Measurements from ENCODE around the gene PTPRCAP.
"Not testable (repeated sequence)": the region's sequence is repeated elsewhere in the genome, so short reads cannot be mapped to it uniquely, and the experiment has no call there.

The PTPRCAP gene

DNA sequence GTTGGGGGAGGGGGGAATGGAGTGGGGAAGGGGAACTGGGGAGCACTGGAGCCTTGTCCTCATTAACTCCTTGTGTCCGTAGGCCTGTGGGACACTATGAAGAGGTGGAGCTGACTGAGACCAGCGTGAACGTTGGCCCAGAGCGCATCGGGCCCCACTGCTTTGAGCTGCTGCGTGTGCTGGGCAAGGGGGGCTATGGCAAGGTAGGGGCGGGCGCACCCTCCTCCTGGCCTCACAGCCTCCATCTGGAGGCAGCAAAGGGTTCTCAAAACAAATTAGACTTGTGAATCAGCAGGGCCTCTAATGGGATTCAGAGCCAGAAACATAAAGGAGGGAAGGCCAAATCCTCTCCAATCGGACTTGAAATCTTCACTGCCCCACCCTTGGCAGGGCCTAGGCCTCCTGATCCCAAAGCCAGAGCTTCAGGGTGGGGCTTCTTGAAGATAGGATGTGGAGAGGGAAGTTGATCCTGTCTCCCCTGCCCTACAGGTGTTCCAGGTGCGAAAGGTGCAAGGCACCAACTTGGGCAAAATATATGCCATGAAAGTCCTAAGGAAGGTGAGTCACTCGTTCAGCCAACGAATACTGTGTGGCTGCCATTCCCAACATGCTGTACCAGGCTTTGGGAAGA is 8.3 kb downstream of the PTPRCAP start:
- Histone ChIP-seq H3K9me3 (ENCODE audit: control insufficient read depth, low read length) (no peaks in the 10 kb centered on the region), H3K9ac (ENCODE audit: low read length) (peak overlapping the region; percentile 99), H3K4me1 (ENCODE audit: control insufficient read depth, insufficient read depth, low read length) (peaks cover 10% of the 10 kb centered on the region), H3K36me3 (ENCODE audit: control insufficient read depth, insufficient read depth, low read length, severe bottlenecking) (peaks cover 32% of the 10 kb centered on the region), H3K4me3 (ENCODE audit: low read length) (peak overlapping the region; percentile 100), H3K27me3 (replicated peaks; ENCODE audit: control insufficient read depth, insufficient read depth, low read length) (no peaks in the 10 kb centered on the region)
- no peak for DNase-seq (ENCODE audit: low read depth)

GRCh38 chr11:67428052-67429001 is 9.2 kb downstream of the PTPRCAP start, which contains the start of gene RPS6KB2:
RPS6KB2 (plus strand) TSS chr11:67428494; CDS start chr11:67428546, 52 bp downstream.
- DNase-seq (ENCODE audit: low read depth): peak; percentile 99
- H3K4me1 ChIP-seq (ENCODE audit: control insufficient read depth, insufficient read depth, low read length): peaks cover 10% of the 10 kb centered on the region
- H3K27me3 ChIP-seq (replicated peaks; ENCODE audit: control insufficient read depth, insufficient read depth, low read length): no peaks in the 10 kb centered on the region

DNA sequence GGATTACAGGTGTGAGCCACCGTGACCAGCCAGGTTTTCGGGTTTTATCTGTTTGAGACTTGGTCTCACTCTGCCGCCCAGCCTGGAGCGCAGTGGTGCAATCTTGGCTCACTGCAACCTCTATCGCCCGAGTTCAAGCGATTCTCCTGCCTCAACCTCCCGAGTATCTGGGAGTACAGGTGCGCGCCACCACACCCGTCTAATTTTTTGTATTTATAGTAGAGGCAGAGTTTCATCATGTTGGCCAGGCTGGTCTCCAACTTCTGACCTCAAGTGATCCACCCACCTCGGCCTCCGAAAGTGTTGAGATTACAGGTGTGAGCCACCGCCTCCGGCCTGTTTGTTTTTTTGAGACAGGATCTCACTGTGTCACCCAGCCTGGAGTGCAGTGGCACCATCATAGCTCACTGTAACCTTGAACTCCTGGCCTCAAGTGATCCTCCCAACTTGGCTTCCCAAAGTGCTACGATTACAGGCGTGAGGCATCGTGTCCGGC is 10.1 kb downstream of the PTPRCAP start:
- not testable (repeated sequence) for H3K27me3 ChIP-seq (replicated peaks; ENCODE audit: control insufficient read depth, insufficient read depth, low read length); H3K4me1 ChIP-seq (ENCODE audit: control insufficient read depth, insufficient read depth, low read length); H3K9me3 ChIP-seq (ENCODE audit: control insufficient read depth, low read length); DNase-seq (ENCODE audit: low read depth)
- Histone ChIP-seq H3K4me3 (ENCODE audit: low read length) (peak overlapping the region; percentile 100), H3K36me3 (ENCODE audit: control insufficient read depth, insufficient read depth, low read length, severe bottlenecking) (peaks cover 14% of the 10 kb centered on the region), H3K9ac (ENCODE audit: low read length) (peak overlapping the region; percentile 99)

More at GRCh38 chr11:67428052-67429001, 9.2 kb downstream of the PTPRCAP start, which contains the start of gene RPS6KB2:
- Histone ChIP-seq H3K4me3 (ENCODE audit: low read length) (peak within 1 kb of the TSS; percentile 100), H3K36me3 (ENCODE audit: control insufficient read depth, insufficient read depth, low read length, severe bottlenecking) (peaks cover 23% of the 10 kb centered on the region), H3K9ac (ENCODE audit: low read length) (peak within 1 kb of the TSS; percentile 99), H3K9me3 (ENCODE audit: control insufficient read depth, low read length) (no peaks in the 10 kb centered on the region)

- no peaks in the 10 kb centered on the region for H3K9me3 ChIP-seq (ENCODE audit: control insufficient read depth, low read length)
- no peaks in the 10 kb centered on the region for H3K27me3 ChIP-seq (replicated peaks; ENCODE audit: control insufficient read depth, insufficient read depth, low read length)
- H3K9ac ChIP-seq (ENCODE audit: low read length): no peak overlapping the region
- peaks cover 10% of the 10 kb centered on the region for H3K4me1 ChIP-seq (ENCODE audit: control insufficient read depth, insufficient read depth, low read length)
- no peaks in the 10 kb centered on the region for H3K36me3 ChIP-seq (ENCODE audit: control insufficient read depth, insufficient read depth, low read length, severe bottlenecking)
- DNase-seq (ENCODE audit: low read depth): no peak
- no peak overlapping the region for H3K4me3 ChIP-seq (ENCODE audit: low read length)
These were observed 13.4 kb downstream of the PTPRCAP start for GRCh38 chr11:67423891-67424613.

GRCh38 chr11:67423466-67423865 is 14.0 kb downstream of the PTPRCAP start:
- H3K27me3 ChIP-seq (replicated peaks; ENCODE audit: control insufficient read depth, insufficient read depth, low read length): no peaks in the 10 kb centered on the region
- peaks cover 8% of the 10 kb centered on the region for H3K4me1 ChIP-seq (ENCODE audit: control insufficient read depth, insufficient read depth, low read length)
- DNase-seq (ENCODE audit: low read depth): no peak
- H3K4me3 ChIP-seq (ENCODE audit: low read length): no peak overlapping the region
- no peaks in the 10 kb centered on the region for H3K9me3 ChIP-seq (ENCODE audit: control insufficient read depth, low read length)
- H3K36me3 ChIP-seq (ENCODE audit: control insufficient read depth, insufficient read depth, low read length, severe bottlenecking): no peaks in the 10 kb centered on the region
- no peak overlapping the region for H3K9ac ChIP-seq (ENCODE audit: low read length)

GRCh38 chr11:67422891-67423290 is 14.6 kb downstream of the PTPRCAP start:
- H3K9me3 ChIP-seq (ENCODE audit: control insufficient read depth, low read length): no peaks in the 10 kb centered on the region
- DNase-seq (ENCODE audit: low read depth): no peak
- no peaks in the 10 kb centered on the region for H3K27me3 ChIP-seq (replicated peaks; ENCODE audit: control insufficient read depth, insufficient read depth, low read length)
- no peak overlapping the region for H3K9ac ChIP-seq (ENCODE audit: low read length)
- no peaks in the 10 kb centered on the region for H3K36me3 ChIP-seq (ENCODE audit: control insufficient read depth, insufficient read depth, low read length, severe bottlenecking)
- peaks cover 8% of the 10 kb centered on the region for H3K4me1 ChIP-seq (ENCODE audit: control insufficient read depth, insufficient read depth, low read length)
- H3K4me3 ChIP-seq (ENCODE audit: low read length): no peak overlapping the region

DNA sequence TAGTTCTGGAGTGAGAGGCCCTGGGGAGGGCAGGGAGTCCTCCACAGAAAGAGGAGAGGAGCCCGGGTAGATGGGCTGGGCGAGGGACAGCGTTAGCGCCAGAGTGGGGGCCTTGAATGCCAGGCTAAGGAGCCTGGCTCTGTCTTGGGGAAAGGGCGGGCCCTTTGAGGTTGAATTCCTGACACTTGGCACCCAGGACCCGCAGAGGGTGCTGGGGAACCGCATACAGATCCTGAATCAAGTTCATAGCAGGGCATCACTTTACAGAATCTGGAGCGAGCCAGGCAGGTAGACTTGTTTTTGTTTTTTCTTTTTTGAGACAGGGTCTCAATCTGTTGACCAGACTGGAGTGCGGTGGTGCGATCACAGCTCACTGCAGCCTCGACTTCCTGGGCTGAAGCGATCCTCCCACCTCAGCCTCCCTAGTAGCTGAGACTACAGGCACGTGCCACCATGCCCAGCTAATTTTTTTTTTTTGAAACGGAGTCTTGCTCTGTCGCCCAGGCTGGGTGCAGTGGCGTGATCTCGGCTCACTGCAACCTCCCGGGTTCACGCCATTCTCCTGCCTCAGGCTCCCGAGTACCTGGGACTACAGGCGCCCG is 16.0 kb downstream of the PTPRCAP start:
- Histone ChIP-seq H3K4me1 (ENCODE audit: control insufficient read depth, insufficient read depth, low read length) (peaks cover 4% of the 10 kb centered on the region), H3K9ac (ENCODE audit: low read length) (no peak overlapping the region), H3K9me3 (ENCODE audit: control insufficient read depth, low read length) (no peaks in the 10 kb centered on the region), H3K27me3 (replicated peaks; ENCODE audit: control insufficient read depth, insufficient read depth, low read length) (no peaks in the 10 kb centered on the region), H3K4me3 (ENCODE audit: low read length) (peak overlapping the region; percentile 41), H3K36me3 (ENCODE audit: control insufficient read depth, insufficient read depth, low read length, severe bottlenecking) (no peaks in the 10 kb centered on the region)
- no peak for DNase-seq (ENCODE audit: low read depth)

GRCh38 chr11:67420646-67421429 is 16.6 kb downstream of the PTPRCAP start:
- peak overlapping the region; percentile 83 for H3K9ac ChIP-seq (ENCODE audit: low read length)
- no peaks in the 10 kb centered on the region for H3K36me3 ChIP-seq (ENCODE audit: control insufficient read depth, insufficient read depth, low read length, severe bottlenecking)
- peak; percentile 96 for DNase-seq (ENCODE audit: low read depth)

GRCh38 chr11:67420147-67420645 is 17.3 kb downstream of the PTPRCAP start:
- Histone ChIP-seq H3K36me3 (ENCODE audit: control insufficient read depth, insufficient read depth, low read length, severe bottlenecking) (no peaks in the 10 kb centered on the region), H3K9ac (ENCODE audit: low read length) (peak overlapping the region; percentile 83), H3K27me3 (replicated peaks; ENCODE audit: control insufficient read depth, insufficient read depth, low read length) (peaks cover under 1% of the 10 kb centered on the region), H3K9me3 (ENCODE audit: control insufficient read depth, low read length) (no peaks in the 10 kb centered on the region), H3K4me3 (ENCODE audit: low read length) (peak overlapping the region; percentile 80), H3K4me1 (ENCODE audit: control insufficient read depth, insufficient read depth, low read length) (peaks cover 4% of the 10 kb centered on the region)
- no peak for DNase-seq (ENCODE audit: low read depth)

More at GRCh38 chr11:67420646-67421429, 16.6 kb downstream of the PTPRCAP start:
- Histone ChIP-seq H3K4me1 (ENCODE audit: control insufficient read depth, insufficient read depth, low read length) (peaks cover 4% of the 10 kb centered on the region), H3K9me3 (ENCODE audit: control insufficient read depth, low read length) (no peaks in the 10 kb centered on the region), H3K4me3 (ENCODE audit: low read length) (peak overlapping the region; percentile 80), H3K27me3 (replicated peaks; ENCODE audit: control insufficient read depth, insufficient read depth, low read length) (no peaks in the 10 kb centered on the region)

Data from adipocyte (in vitro differentiated cells).